Measurements from ENCODE around the gene PLA1A. TPM values are rescaled to one million over a fixed set of nuclear protein-coding genes. Genes with fewer than 3 reads are reported as not detected.

PLA1A gene
- total and polyA plus RNA-seq, 2 donors (not counting 1 experiment from before 2014, with no cell fraction given): 0.27 to 0.28 TPM

DNA sequence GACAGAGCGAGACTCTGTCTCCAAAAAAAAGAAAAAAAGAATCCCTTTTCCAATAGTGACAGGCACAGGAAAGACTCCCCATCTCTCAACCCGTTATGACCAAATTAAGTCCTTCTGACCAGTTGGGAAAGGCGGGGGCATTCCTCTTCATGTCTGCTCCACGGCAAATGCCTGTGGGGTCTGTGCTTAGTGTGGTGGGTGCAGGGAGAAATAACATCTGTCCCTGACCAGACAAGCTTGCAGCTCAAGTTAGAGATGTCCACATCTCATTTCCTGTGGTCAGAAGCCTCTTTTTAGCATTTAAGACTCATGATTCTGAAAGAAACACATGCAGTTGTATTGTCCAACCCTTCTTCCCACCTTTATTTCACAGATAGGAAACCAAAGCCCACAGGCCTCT is 16.2 kb downstream of the PLA1A start:
- Mint-ChIP-seq H3K4me1 (peaks cover under 1% of the 10 kb centered on the region), H3K27me3 (no peaks in the 10 kb centered on the region), H3K27ac (no peak overlapping the region), H3K4me3 (no peak overlapping the region), H3K9me3 (ENCODE audit: insufficient read depth) (no peaks in the 10 kb centered on the region)
- Histone ChIP-seq H2AFZ (ENCODE audit: insufficient read depth, low read depth, low read length, poor library complexity, severe bottlenecking) (no peak overlapping the region), H4K20me1 (ENCODE audit: control insufficient read depth, insufficient read depth, low read length, poor library complexity, severe bottlenecking) (no peaks in the 10 kb centered on the region), H3K9me3 (ENCODE audit: control extremely low read depth in 1 of 3, control insufficient read depth in 2 of 3, insufficient read depth in 1 of 3, low read length in 2 of 3) (no peaks in the 10 kb centered on the region), H3K36me3 (replicated peaks in 1 of 2; ENCODE audit: control extremely low read depth in 1 of 2, control insufficient read depth in 1 of 2, extremely low read depth in 1 of 2, insufficient read depth in 2 of 2, low read length in 1 of 2) (no peaks in the 10 kb centered on the region), H3K4me2 (replicated peaks; ENCODE audit: low read depth, low read length, poor library complexity, severe bottlenecking) (no peak overlapping the region), H3K9ac (ENCODE audit: low read length) (no peak overlapping the region), H3K27me3 (replicated peaks in 1 of 4; ENCODE audit: control extremely low read depth in 1 of 4, control insufficient read depth in 3 of 4, insufficient read depth in 4 of 4, low read length in 3 of 4) (no peaks in the 10 kb centered on the region), H3K79me2 (ENCODE audit: control insufficient read depth, insufficient read depth, low read length) (no peaks in the 10 kb centered on the region), H3K27ac (ENCODE audit: low read length in 2 of 2) (no peak overlapping the region), H3K4me3 (ENCODE audit: control extremely low read depth in 1 of 5, extremely low read depth in 1 of 5, insufficient read depth in 1 of 5, low read depth in 2 of 5, low read length in 4 of 5) (no peak overlapping the region), H3K4me1 (ENCODE audit: control insufficient read depth in 2 of 2, insufficient read depth in 2 of 2, low read length in 2 of 2) (no peaks in the 10 kb centered on the region)
- intact Hi-C loops (cut with micrococcal nuclease): no loop called here
- 100% methylated on average over 2 of the region's 4 CpGs for WGBS (ENCODE audit: insufficient coverage)
- CTCF ChIA-PET: no interaction called here
- DNase-seq (no peak), ATAC-seq (ENCODE audit: low read depth) (no peak)
- TF ChIP-seq, protein P1, sequence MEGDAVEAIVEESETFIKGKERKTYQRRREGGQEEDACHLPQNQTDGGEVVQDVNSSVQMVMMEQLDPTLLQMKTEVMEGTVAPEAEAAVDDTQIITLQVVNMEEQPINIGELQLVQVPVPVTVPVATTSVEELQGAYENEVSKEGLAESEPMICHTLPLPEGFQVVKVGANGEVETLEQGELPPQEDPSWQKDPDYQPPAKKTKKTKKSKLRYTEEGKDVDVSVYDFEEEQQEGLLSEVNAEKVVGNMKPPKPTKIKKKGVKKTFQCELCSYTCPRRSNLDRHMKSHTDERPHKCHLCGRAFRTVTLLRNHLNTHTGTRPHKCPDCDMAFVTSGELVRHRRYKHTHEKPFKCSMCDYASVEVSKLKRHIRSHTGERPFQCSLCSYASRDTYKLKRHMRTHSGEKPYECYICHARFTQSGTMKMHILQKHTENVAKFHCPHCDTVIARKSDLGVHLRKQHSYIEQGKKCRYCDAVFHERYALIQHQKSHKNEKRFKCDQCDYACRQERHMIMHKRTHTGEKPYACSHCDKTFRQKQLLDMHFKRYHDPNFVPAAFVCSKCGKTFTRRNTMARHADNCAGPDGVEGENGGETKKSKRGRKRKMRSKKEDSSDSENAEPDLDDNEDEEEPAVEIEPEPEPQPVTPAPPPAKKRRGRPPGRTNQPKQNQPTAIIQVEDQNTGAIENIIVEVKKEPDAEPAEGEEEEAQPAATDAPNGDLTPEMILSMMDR (IDR thresholded peaks at IDR 0.05): no peak
- TF ChIP-seq EZH2 (IDR thresholded peaks at IDR 0.05; ENCODE audit: borderline replicate concordance, insufficient read depth, low read depth, low read length, poor library complexity, severe bottlenecking): no peak
- POLR2A ChIA-PET: no interaction called here

DNA sequence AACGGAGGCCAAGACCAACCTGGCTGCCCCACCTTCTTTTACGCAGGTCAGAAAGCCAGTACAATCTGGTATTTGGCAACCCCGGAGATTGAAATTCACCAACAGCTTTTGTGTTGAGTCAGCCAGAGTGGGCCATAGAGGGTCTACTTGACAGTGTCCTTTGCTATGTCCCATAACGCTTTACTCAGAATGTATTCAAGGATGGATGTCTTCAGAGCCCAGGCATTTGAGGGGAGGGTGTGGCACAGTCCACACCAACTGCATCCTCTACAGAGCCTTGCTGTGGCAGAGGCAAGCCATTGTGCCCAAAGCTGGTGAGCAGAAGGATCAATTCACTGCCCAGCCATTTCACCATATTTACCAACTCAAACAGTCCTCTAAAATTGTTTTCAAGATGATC is 18.4 kb downstream of the PLA1A start:
- H3K4me2 ChIP-seq (replicated peaks; ENCODE audit: low read depth, low read length, poor library complexity, severe bottlenecking): no peak overlapping the region
- H3K9ac ChIP-seq (ENCODE audit: low read length): no peak overlapping the region
- ATAC-seq (ENCODE audit: low read depth) (no peak), DNase-seq (no peak)
- no peaks in the 10 kb centered on the region for H3K9me3 ChIP-seq (ENCODE audit: control extremely low read depth in 1 of 3, control insufficient read depth in 2 of 3, insufficient read depth in 1 of 3, low read length in 2 of 3)
- ChIA-PET POLR2A (interaction anchor here (0.5 kb wide), 1 partner anchor 23 kb away, joined by 5 read pairs; no protein-coding TSS in a partner anchor), CTCF (no interaction called here)
- no peaks in the 10 kb centered on the region for H3K27me3 Mint-ChIP-seq
- no peaks in the 10 kb centered on the region for H3K36me3 ChIP-seq (replicated peaks in 1 of 2; ENCODE audit: control extremely low read depth in 1 of 2, control insufficient read depth in 1 of 2, extremely low read depth in 1 of 2, insufficient read depth in 2 of 2, low read length in 1 of 2)
- no peak overlapping the region for H3K27ac ChIP-seq (ENCODE audit: low read length in 2 of 2)
- H2AFZ ChIP-seq (ENCODE audit: insufficient read depth, low read depth, low read length, poor library complexity, severe bottlenecking): no peak overlapping the region
- H3K4me1 ChIP-seq (ENCODE audit: control insufficient read depth in 2 of 2, insufficient read depth in 2 of 2, low read length in 2 of 2): no peaks in the 10 kb centered on the region
- no peak overlapping the region for H3K4me3 Mint-ChIP-seq
- H3K27ac Mint-ChIP-seq: no peak overlapping the region
- no peaks in the 10 kb centered on the region for H3K9me3 Mint-ChIP-seq (ENCODE audit: insufficient read depth)
- H3K27me3 ChIP-seq (replicated peaks in 1 of 4; ENCODE audit: control extremely low read depth in 1 of 4, control insufficient read depth in 3 of 4, insufficient read depth in 4 of 4, low read length in 3 of 4): no peaks in the 10 kb centered on the region
- 81% methylated on average over 3 of the region's 4 CpGs for WGBS (ENCODE audit: insufficient coverage)
- H3K4me3 ChIP-seq (ENCODE audit: control extremely low read depth in 1 of 5, extremely low read depth in 1 of 5, insufficient read depth in 1 of 5, low read depth in 2 of 5, low read length in 4 of 5): no peak overlapping the region
- intact Hi-C loops (cut with micrococcal nuclease): no loop called here
- TF ChIP-seq, protein P1 (IDR thresholded peaks at IDR 0.05): no peak
- TF ChIP-seq EZH2 (IDR thresholded peaks at IDR 0.05; ENCODE audit: borderline replicate concordance, insufficient read depth, low read depth, low read length, poor library complexity, severe bottlenecking): no peak
- H3K79me2 ChIP-seq (ENCODE audit: control insufficient read depth, insufficient read depth, low read length): no peaks in the 10 kb centered on the region
- H4K20me1 ChIP-seq (ENCODE audit: control insufficient read depth, insufficient read depth, low read length, poor library complexity, severe bottlenecking): no peaks in the 10 kb centered on the region
- peaks cover 6% of the 10 kb centered on the region for H3K4me1 Mint-ChIP-seq
